HEK293 (cell line): ENCODE data around the gene APC2.

ENCODE experiments used
- EGR2 ChIP-seq: fragments of 450-650 bp; formaldehyde crosslinking; IDR thresholded peaks from 2 replicates; pipeline ENCODE4 v1.5.1; 2016; ENCODE audit warnings: low read depth, missing biosample characterization, missing genetic modification characterization
- IKZF3 ChIP-seq: fragments of 450-650 bp; IDR thresholded peaks from 2 replicates; pipeline ENCODE4 v1.5.0; 2018; ENCODE audit warnings: missing biosample characterization, mild to moderate bottlenecking, missing genetic modification characterization, moderate library complexity
- PRDM1 ChIP-seq: fragments of 450-650 bp; formaldehyde crosslinking; IDR thresholded peaks from 2 replicates; pipeline ENCODE4; 2016; ENCODE audit warnings: missing biosample characterization, missing genetic modification characterization
- RBAK ChIP-seq: fragments of 450-650 bp; formaldehyde crosslinking; IDR thresholded peaks from 2 replicates; pipeline ENCODE4 v1.5.1; 2016; ENCODE audit warnings: missing biosample characterization, missing genetic modification characterization
- SP2 ChIP-seq: fragments of 450-650 bp; formaldehyde crosslinking; IDR thresholded peaks from 2 replicates; pipeline ENCODE4 v1.5.1; 2016; ENCODE audit warnings: missing biosample characterization, missing genetic modification characterization
- SP7 ChIP-seq: fragments of 450-650 bp; formaldehyde crosslinking; IDR thresholded peaks from 2 replicates; pipeline ENCODE4 v1.5.1; 2016; ENCODE audit warnings: missing biosample characterization, missing genetic modification characterization
- WT1 ChIP-seq: fragments of 450-650 bp; formaldehyde crosslinking; IDR thresholded peaks from 2 replicates; pipeline ENCODE4 v1.5.1; 2016; ENCODE audit warnings: missing biosample characterization, missing genetic modification characterization
- ZBTB7A ChIP-seq: fragments of 450-650 bp; formaldehyde crosslinking; IDR thresholded peaks from 2 replicates; pipeline ENCODE4 v1.5.1; 2016; ENCODE audit warnings: low read depth, missing biosample characterization, missing genetic modification characterization
- ZNF2 ChIP-seq: fragments of 450-650 bp; formaldehyde crosslinking; IDR thresholded peaks from 2 replicates; pipeline ENCODE4 v1.5.1; 2016; ENCODE audit warnings: missing biosample characterization, missing genetic modification characterization
- ZNF202 ChIP-seq: fragments of 450-650 bp; formaldehyde crosslinking; IDR thresholded peaks from 2 replicates; pipeline ENCODE4 v1.5.1; 2016; ENCODE audit warnings: missing biosample characterization, missing genetic modification characterization, borderline replicate concordance
- ZNF214 ChIP-seq: fragments of 450-650 bp; formaldehyde crosslinking; IDR thresholded peaks from 2 replicates; pipeline ENCODE4 v1.5.1; 2017; ENCODE audit warnings: missing biosample characterization, mild to moderate bottlenecking, missing genetic modification characterization, borderline replicate concordance
- ZNF239 ChIP-seq: fragments of 450-650 bp; formaldehyde crosslinking; IDR thresholded peaks from 2 replicates; pipeline ENCODE4 v1.5.1; 2016; ENCODE audit warnings: missing biosample characterization, missing genetic modification characterization
- ZNF248 ChIP-seq: fragments of 450-650 bp; formaldehyde crosslinking; IDR thresholded peaks from 2 replicates; pipeline ENCODE4 v1.5.1; 2017; ENCODE audit warnings: missing biosample characterization, missing genetic modification characterization
- ZNF510 ChIP-seq: fragments of 450-650 bp; formaldehyde crosslinking; IDR thresholded peaks from 2 replicates; pipeline ENCODE4 v1.5.1; 2018; ENCODE audit warnings: mild to moderate bottlenecking, missing genetic modification characterization, missing biosample characterization; ENCODE audit not compliant: insufficient replicate concordance
- ZNF514 ChIP-seq: fragments of 450-650 bp; formaldehyde crosslinking; IDR thresholded peaks from 2 replicates; pipeline ENCODE4 v1.5.1; 2016; ENCODE audit warnings: missing biosample characterization, missing genetic modification characterization
- ZNF561 ChIP-seq: fragments of 450-650 bp; IDR thresholded peaks from 2 replicates; pipeline ENCODE4 v1.5.1; 2018; ENCODE audit warnings: missing biosample characterization, missing genetic modification characterization, borderline replicate concordance
- ZNF596 ChIP-seq: fragments of 450-650 bp; IDR thresholded peaks from 2 replicates; pipeline ENCODE4 v1.5.0; 2018; ENCODE audit warnings: missing biosample characterization, mild to moderate bottlenecking, missing genetic modification characterization, moderate library complexity
- ZNF600 ChIP-seq: fragments of 450-650 bp; formaldehyde crosslinking; IDR thresholded peaks from 2 replicates; pipeline ENCODE4 v1.5.1; 2016; ENCODE audit warnings: missing biosample characterization, missing genetic modification characterization
- ZNF610 ChIP-seq: fragments of 450-650 bp; formaldehyde crosslinking; IDR thresholded peaks from 2 replicates; pipeline ENCODE4 v1.5.1; 2016; ENCODE audit warnings: missing biosample characterization, missing genetic modification characterization, borderline replicate concordance
- ZNF626 ChIP-seq: fragments of 450-650 bp; sonication (Bioruptor Pico); formaldehyde crosslinking; IDR thresholded peaks from 2 replicates; pipeline ENCODE4 v1.5.1; 2018; ENCODE audit warnings: missing biosample characterization, missing genetic modification characterization, inconsistent platforms
- ZNF658 ChIP-seq: fragments of 450-650 bp; formaldehyde crosslinking; IDR thresholded peaks from 2 replicates; pipeline ENCODE4; 2016; ENCODE audit warnings: missing biosample characterization, missing genetic modification characterization
- ZNF785 ChIP-seq: fragments of 450-650 bp; formaldehyde crosslinking; IDR thresholded peaks from 2 replicates; pipeline ENCODE4 v1.5.1; 2016; ENCODE audit warnings: missing biosample characterization, missing genetic modification characterization
- ZNF792 ChIP-seq: fragments of 450-650 bp; formaldehyde crosslinking; IDR thresholded peaks from 2 replicates; pipeline ENCODE4 v1.5.1; 2016; ENCODE audit warnings: missing biosample characterization, missing genetic modification characterization
- TF ChIP-seq, protein P1 (sequence below): fragments of 450-650 bp; formaldehyde crosslinking; IDR thresholded peaks from 2 replicates; pipeline ENCODE4 v1.5.1; 2017; ENCODE audit warnings: missing biosample characterization, mild to moderate bottlenecking, missing genetic modification characterization, moderate library complexity
- TF ChIP-seq, protein P2 (sequence below): fragments of 450-650 bp; formaldehyde crosslinking; IDR thresholded peaks from 2 replicates; pipeline ENCODE4 v1.5.1; 2016; ENCODE audit warnings: missing biosample characterization, missing genetic modification characterization
- TF ChIP-seq, protein P3 (sequence below): fragments of 450-650 bp; formaldehyde crosslinking; IDR thresholded peaks from 2 replicates; pipeline ENCODE4 v1.5.1; 2016; ENCODE audit warnings: missing biosample characterization, missing genetic modification characterization
- TF ChIP-seq, protein P4 (sequence below): fragments of 450-650 bp; formaldehyde crosslinking; IDR thresholded peaks from 2 replicates; pipeline ENCODE4 v1.5.1; 2016; ENCODE audit warnings: missing biosample characterization, missing genetic modification characterization, low read depth
- TF ChIP-seq, protein P5 (sequence below): fragments of 450-650 bp; formaldehyde crosslinking; IDR thresholded peaks from 2 replicates; pipeline ENCODE4 v1.5.1; 2016; ENCODE audit warnings: missing biosample characterization, missing genetic modification characterization
- TF ChIP-seq, protein P6 (sequence below): fragments of 450-650 bp; formaldehyde crosslinking; optimal IDR thresholded peaks from 2 replicates; pipeline ENCODE3; 2016; ENCODE audit warnings: missing biosample characterization, mild to moderate bottlenecking, missing genetic modification characterization

Gene APC2

DNA sequence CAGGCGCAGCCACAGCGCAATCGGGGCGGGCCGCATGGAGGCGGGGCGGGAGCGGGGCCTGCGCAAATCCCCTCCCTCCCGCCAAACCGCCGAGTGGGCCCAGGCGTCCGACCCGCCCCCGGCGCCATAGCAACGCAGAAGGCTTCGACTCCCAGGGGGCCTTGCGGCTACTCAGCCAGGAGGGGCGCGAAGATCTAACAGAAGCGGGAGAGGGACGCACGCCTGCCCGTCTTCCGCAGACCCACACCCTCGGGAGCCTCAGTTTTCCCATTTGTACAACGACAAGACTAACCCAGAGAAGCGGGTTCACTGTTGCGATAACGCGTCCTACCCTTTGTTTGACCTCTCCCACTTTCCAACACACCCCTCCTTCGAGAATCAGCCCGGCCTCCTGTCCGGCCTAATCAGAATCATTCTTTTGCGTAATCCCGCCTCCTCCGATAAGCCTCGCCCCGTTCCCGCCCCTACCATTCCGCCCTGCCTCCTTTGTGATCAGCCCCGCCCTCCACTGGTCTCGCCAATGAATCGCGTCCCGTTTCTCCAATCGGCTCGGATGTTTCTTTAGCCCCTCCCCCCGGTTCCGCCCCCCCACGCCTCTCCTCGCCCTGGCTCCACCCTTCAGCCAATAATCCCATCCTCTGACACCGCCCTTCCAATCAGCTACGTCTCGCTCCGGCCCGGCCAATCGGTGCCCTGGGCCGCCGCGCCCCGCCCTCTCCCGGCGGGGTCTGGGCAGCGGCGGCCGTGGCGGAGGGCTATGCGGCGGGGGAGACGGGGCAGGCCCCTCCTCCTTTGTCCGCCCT is 40.6 kb downstream of the APC2 start, which contains the start of gene PCSK4 (continued):
- TF ChIP-seq EGR2 (tag by site-specific recombination) (peak; percentile 45), ZBTB7A (tag by site-specific recombination) (no peak), IKZF3 (no peak), RBAK (tag by site-specific recombination) (no peak), ZNF600 (tag by site-specific recombination) (no peak; the same call in 1 of the 2 replicates), ZNF610 (tag by site-specific recombination) (0 out of 2 replicates have a peak, but pooled peaks have one; percentile 43), ZNF658 (tag by site-specific recombination) (no peak), SP7 (peak; percentile 73), ZNF792 (tag by site-specific recombination) (no peak), PRDM1 (tag by site-specific recombination) (no peak), ZNF248 (no peak), ZNF561 (tag by site-specific recombination) (no peak; the same call in 1 of the 2 replicates), ZNF785 (tag by site-specific recombination) (no peak), ZNF626 (tag by site-specific recombination) (no peak), ZNF514 (tag by site-specific recombination) (no peak), WT1 (tag by site-specific recombination) (no peak; the same call in none of the 2 replicates), ZNF2 (tag by site-specific recombination) (no peak), ZNF239 (no peak), SP2 (tag by site-specific recombination) (peak; percentile 99), ZNF510 (no peak), ZNF596 (tag by site-specific recombination) (no peak), ZNF202 (tag by site-specific recombination) (no peak), ZNF214 (tag by site-specific recombination) (no peak)
- TF ChIP-seq, protein P1, sequence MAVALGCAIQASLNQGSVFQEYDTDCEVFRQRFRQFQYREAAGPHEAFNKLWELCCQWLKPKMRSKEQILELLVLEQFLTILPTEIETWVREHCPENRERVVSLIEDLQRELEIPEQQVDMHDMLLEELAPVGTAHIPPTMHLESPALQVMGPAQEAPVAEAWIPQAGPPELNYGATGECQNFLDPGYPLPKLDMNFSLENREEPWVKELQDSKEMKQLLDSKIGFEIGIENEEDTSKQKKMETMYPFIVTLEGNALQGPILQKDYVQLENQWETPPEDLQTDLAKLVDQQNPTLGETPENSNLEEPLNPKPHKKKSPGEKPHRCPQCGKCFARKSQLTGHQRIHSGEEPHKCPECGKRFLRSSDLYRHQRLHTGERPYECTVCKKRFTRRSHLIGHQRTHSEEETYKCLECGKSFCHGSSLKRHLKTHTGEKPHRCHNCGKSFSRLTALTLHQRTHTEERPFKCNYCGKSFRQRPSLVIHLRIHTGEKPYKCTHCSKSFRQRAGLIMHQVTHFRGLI (tag by site-specific recombination) = no peak
- TF ChIP-seq, protein P2, sequence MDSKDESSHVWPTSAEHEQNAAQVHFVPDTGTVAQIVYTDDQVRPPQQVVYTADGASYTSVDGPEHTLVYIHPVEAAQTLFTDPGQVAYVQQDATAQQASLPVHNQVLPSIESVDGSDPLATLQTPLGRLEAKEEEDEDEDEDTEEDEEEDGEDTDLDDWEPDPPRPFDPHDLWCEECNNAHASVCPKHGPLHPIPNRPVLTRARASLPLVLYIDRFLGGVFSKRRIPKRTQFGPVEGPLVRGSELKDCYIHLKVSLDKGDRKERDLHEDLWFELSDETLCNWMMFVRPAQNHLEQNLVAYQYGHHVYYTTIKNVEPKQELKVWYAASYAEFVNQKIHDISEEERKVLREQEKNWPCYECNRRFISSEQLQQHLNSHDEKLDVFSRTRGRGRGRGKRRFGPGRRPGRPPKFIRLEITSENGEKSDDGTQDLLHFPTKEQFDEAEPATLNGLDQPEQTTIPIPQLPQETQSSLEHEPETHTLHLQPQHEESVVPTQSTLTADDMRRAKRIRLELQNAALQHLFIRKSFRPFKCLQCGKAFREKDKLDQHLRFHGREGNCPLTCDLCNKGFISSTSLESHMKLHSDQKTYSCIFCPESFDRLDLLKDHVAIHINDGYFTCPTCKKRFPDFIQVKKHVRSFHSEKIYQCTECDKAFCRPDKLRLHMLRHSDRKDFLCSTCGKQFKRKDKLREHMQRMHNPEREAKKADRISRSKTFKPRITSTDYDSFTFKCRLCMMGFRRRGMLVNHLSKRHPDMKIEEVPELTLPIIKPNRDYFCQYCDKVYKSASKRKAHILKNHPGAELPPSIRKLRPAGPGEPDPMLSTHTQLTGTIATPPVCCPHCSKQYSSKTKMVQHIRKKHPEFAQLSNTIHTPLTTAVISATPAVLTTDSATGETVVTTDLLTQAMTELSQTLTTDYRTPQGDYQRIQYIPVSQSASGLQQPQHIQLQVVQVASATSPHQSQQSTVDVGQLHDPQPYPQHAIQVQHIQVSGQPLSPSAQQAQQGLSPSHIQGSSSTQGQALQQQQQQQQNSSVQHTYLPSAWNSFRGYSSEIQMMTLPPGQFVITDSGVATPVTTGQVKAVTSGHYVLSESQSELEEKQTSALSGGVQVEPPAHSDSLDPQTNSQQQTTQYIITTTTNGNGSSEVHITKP (tag by site-specific recombination) = peak; percentile 100
- TF ChIP-seq, protein P3, sequence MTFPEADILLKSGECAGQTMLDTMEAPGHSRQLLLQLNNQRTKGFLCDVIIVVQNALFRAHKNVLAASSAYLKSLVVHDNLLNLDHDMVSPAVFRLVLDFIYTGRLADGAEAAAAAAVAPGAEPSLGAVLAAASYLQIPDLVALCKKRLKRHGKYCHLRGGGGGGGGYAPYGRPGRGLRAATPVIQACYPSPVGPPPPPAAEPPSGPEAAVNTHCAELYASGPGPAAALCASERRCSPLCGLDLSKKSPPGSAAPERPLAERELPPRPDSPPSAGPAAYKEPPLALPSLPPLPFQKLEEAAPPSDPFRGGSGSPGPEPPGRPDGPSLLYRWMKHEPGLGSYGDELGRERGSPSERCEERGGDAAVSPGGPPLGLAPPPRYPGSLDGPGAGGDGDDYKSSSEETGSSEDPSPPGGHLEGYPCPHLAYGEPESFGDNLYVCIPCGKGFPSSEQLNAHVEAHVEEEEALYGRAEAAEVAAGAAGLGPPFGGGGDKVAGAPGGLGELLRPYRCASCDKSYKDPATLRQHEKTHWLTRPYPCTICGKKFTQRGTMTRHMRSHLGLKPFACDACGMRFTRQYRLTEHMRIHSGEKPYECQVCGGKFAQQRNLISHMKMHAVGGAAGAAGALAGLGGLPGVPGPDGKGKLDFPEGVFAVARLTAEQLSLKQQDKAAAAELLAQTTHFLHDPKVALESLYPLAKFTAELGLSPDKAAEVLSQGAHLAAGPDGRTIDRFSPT (tag by site-specific recombination) = no peak
- TF ChIP-seq, protein P4, sequence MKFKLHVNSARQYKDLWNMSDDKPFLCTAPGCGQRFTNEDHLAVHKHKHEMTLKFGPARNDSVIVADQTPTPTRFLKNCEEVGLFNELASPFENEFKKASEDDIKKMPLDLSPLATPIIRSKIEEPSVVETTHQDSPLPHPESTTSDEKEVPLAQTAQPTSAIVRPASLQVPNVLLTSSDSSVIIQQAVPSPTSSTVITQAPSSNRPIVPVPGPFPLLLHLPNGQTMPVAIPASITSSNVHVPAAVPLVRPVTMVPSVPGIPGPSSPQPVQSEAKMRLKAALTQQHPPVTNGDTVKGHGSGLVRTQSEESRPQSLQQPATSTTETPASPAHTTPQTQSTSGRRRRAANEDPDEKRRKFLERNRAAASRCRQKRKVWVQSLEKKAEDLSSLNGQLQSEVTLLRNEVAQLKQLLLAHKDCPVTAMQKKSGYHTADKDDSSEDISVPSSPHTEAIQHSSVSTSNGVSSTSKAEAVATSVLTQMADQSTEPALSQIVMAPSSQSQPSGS (tag by site-specific recombination) = no peak
- TF ChIP-seq, protein P5, sequence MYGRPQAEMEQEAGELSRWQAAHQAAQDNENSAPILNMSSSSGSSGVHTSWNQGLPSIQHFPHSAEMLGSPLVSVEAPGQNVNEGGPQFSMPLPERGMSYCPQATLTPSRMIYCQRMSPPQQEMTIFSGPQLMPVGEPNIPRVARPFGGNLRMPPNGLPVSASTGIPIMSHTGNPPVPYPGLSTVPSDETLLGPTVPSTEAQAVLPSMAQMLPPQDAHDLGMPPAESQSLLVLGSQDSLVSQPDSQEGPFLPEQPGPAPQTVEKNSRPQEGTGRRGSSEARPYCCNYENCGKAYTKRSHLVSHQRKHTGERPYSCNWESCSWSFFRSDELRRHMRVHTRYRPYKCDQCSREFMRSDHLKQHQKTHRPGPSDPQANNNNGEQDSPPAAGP (tag by site-specific recombination) = no peak; the same call in none of the 2 replicates
- TF ChIP-seq, protein P6, sequence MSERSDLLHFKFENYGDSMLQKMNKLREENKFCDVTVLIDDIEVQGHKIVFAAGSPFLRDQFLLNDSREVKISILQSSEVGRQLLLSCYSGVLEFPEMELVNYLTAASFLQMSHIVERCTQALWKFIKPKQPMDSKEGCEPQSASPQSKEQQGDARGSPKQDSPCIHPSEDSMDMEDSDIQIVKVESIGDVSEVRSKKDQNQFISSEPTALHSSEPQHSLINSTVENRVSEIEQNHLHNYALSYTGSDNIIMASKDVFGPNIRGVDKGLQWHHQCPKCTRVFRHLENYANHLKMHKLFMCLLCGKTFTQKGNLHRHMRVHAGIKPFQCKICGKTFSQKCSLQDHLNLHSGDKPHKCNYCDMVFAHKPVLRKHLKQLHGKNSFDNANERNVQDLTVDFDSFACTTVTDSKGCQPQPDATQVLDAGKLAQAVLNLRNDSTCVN = peak; percentile 38
